GM23338 (cell line): ENCODE results near the gene GALNT9. TPM values are rescaled to one million over a fixed set of nuclear protein-coding genes. Genes with fewer than 3 reads are reported as not detected.

Source experiments
- ATAC-seq: fragments of 200-7000 bp; cut with Tn5 transposase; 3 replicates; pipeline ENCODE4 v1.9.1; 2020
- DNase-seq: peaks from one replicate; pipeline ENCODE4 v3.0.0-alpha.2; 2015; ENCODE audit warnings: low spot score
- H2AFZ ChIP-seq: fragments of 200-600 bp; sonication (generic); 2 replicates; pipeline ENCODE4 v1.8.0; 2016; ENCODE audit warnings: antibody characterized with exemption, mild to moderate bottlenecking, moderate library complexity
- H3F3A ChIP-seq: fragments of 200-600 bp; sonication (generic); replicated peaks from 2 replicates; pipeline ENCODE4 v1.8.0; 2017; ENCODE audit warnings: antibody characterized with exemption, mixed run types, low read depth
- H3K27ac ChIP-seq: fragments of 200-600 bp; sonication (generic); 2 replicates; pipeline ENCODE4 v1.6.1; 2016; ENCODE audit warnings: low read depth
- H3K27me3 ChIP-seq: fragments of 200-600 bp; sonication (generic); 2 replicates; pipeline ENCODE4 v1.8.0; 2016; ENCODE audit warnings: mild to moderate bottlenecking, mixed run types, moderate library complexity; ENCODE audit not compliant: insufficient read depth
- H3K36me3 ChIP-seq: fragments of 200-600 bp; sonication (generic); 2 replicates; pipeline ENCODE4 v1.8.0; 2016; ENCODE audit warnings: mild to moderate bottlenecking; ENCODE audit not compliant: insufficient read depth
- H3K4me1 ChIP-seq: fragments of 200-600 bp; sonication (generic); 2 replicates; pipeline ENCODE4 v1.8.0; 2016; ENCODE audit warnings: mild to moderate bottlenecking, moderate library complexity; ENCODE audit not compliant: insufficient read depth
- H3K4me2 ChIP-seq: fragments of 200-600 bp; sonication (generic); 2 replicates; pipeline ENCODE4 v1.7.1; 2017; ENCODE audit warnings: mixed run types
- H3K4me3 ChIP-seq: fragments of 200-600 bp; sonication (generic); 2 replicates; pipeline ENCODE4 v1.6.1; 2016; ENCODE audit warnings: mixed run types
- H3K79me2 ChIP-seq: fragments of 200-600 bp; sonication (generic); replicated peaks from 2 replicates; pipeline ENCODE4 v1.8.0; 2017; ENCODE audit warnings: mild to moderate bottlenecking; ENCODE audit not compliant: insufficient read depth
- H3K9me2 ChIP-seq: fragments of 200-600 bp; sonication (generic); 2 replicates; pipeline ENCODE4 v1.8.0; 2017; ENCODE audit not compliant: insufficient read depth
- H4K20me1 ChIP-seq: fragments of 200-600 bp; sonication (generic); replicated peaks from 2 replicates; pipeline ENCODE4 v1.8.0; 2017; ENCODE audit warnings: mild to moderate bottlenecking; ENCODE audit not compliant: insufficient read depth
- H3K27ac Mint-ChIP-seq: 2 replicates; pipeline ENCODE4 v1.8.0; 2020; ENCODE audit warnings: inconsistent platforms, mild to moderate bottlenecking, moderate library complexity, mixed read lengths
- H3K27me3 Mint-ChIP-seq: 3 replicates; pipeline ENCODE4 v1.8.0; 2022; ENCODE audit warnings: low read depth, mild to moderate bottlenecking, moderate library complexity, mixed read lengths, inconsistent platforms; ENCODE audit not compliant: insufficient read depth, poor library complexity
- H3K36me3 Mint-ChIP-seq: 3 replicates; pipeline ENCODE4 v1.8.0; 2021; ENCODE audit warnings: low read depth, mild to moderate bottlenecking, inconsistent platforms, moderate library complexity, mixed read lengths
- H3K4me1 Mint-ChIP-seq: 3 replicates; pipeline ENCODE4 v1.8.0; 2020; ENCODE audit warnings: mild to moderate bottlenecking, inconsistent platforms, mixed read lengths
- H3K4me3 Mint-ChIP-seq: 3 replicates; pipeline ENCODE4 v1.8.0; 2021; ENCODE audit warnings: moderate library complexity, mild to moderate bottlenecking, inconsistent platforms, mixed read lengths
- H3K9me3 Mint-ChIP-seq: 3 replicates; pipeline ENCODE4 v1.8.0; 2020; ENCODE audit warnings: moderate library complexity, mild to moderate bottlenecking, inconsistent platforms, mixed read lengths
- CREB1 ChIP-seq: fragments of 250-450 bp; sonication (Bioruptor Pico); IDR thresholded peaks from 2 replicates; pipeline ENCODE4 v1.5.0; 2020; ENCODE audit warnings: low read depth, mild to moderate bottlenecking, moderate library complexity
- CTCF ChIP-seq, 2 experiments: fragments of 200-600 bp in 1 of 2; sonication (generic) in 1 of 2; conservative IDR thresholded peaks; 2 replicates each; pipeline versions ENCODE4 v1.5.1 to v1.6.1; 2016 to 2017; ENCODE audit warnings: antibody characterized with exemption in 2 of 2, low read depth in 2 of 2, mild to moderate bottlenecking in 2 of 2, moderate library complexity in 1 of 2
- ETS1 ChIP-seq: IDR thresholded peaks from 2 replicates; pipeline ENCODE4 v1.6.1; 2016; ENCODE audit warnings: antibody characterized with exemption
- EZH2 ChIP-seq: fragments of 200-600 bp; sonication (generic); IDR thresholded peaks from one replicate; pipeline ENCODE4 v1.8.0; 2017; ENCODE audit warnings: antibody characterized with exemption, mild to moderate bottlenecking, low read depth; ENCODE audit not compliant: unreplicated experiment
- EZH2phosphoT487 ChIP-seq: fragments of 200-600 bp; sonication (generic); IDR thresholded peaks from one replicate; pipeline ENCODE4 v1.8.1; 2018; ENCODE audit warnings: antibody characterized with exemption; ENCODE audit not compliant: unreplicated experiment
- JUNB ChIP-seq: IDR thresholded peaks from one replicate; pipeline ENCODE4 v1.6.1; 2016; ENCODE audit warnings: antibody characterized with exemption; ENCODE audit not compliant: unreplicated experiment
- NANOG ChIP-seq: IDR thresholded peaks from 2 replicates; pipeline ENCODE4 v1.6.1; 2016; ENCODE audit warnings: antibody characterized with exemption, borderline replicate concordance
- POLR2AphosphoS5 ChIP-seq: IDR thresholded peaks from 2 replicates; pipeline ENCODE4 v1.6.1; 2016; ENCODE audit warnings: antibody characterized with exemption, low read depth
- REST ChIP-seq: IDR thresholded peaks from one replicate; pipeline ENCODE4 v1.6.1; 2018; ENCODE audit warnings: antibody characterized with exemption; ENCODE audit not compliant: unreplicated experiment
- STAT1 ChIP-seq: IDR thresholded peaks from one replicate; pipeline ENCODE4 v1.6.1; 2016; ENCODE audit warnings: antibody characterized with exemption; ENCODE audit not compliant: unreplicated experiment
- ZNF114 ChIP-seq: fragments of 250-450 bp; sonication (Bioruptor Pico); IDR thresholded peaks from 2 replicates; pipeline ENCODE4 v1.5.0; 2020; ENCODE audit warnings: mild to moderate bottlenecking, moderate library complexity
- ZNF331 ChIP-seq: fragments of 250-450 bp; sonication (Bioruptor Pico); IDR thresholded peaks from 2 replicates; pipeline ENCODE4 v1.5.0; 2020; ENCODE audit warnings: low read depth, mild to moderate bottlenecking, moderate library complexity
- ZNF462 ChIP-seq: fragments of 250-450 bp; sonication (Bioruptor Pico); IDR thresholded peaks from 2 replicates; pipeline ENCODE4 v1.5.0; 2020; ENCODE audit warnings: mild to moderate bottlenecking, moderate library complexity
- polyA plus RNA-seq: library from polyadenylated mRNA; unstranded; fragments of >200 nt; fragmentation: Nextera tagmentation; extraction: Ambion mirVana; gene quantifications from 2 replicates; pipeline ENCODE4 v1.2.1, GENCODE V29; 2016
- total RNA-seq: library from RNA; depleted of rRNA; stranded (reverse); fragments of >200 nt; shearing (Covaris generic); gene quantifications from 2 replicates; pipeline ENCODE4 v1.2.3, GENCODE V29; 2014

The GALNT9 gene
- total and polyA plus RNA-seq, 2 experiments from 2014 or later, result 0.81 to 2.5 TPM

- H3K4me1 ChIP-seq, result no peaks in the 10 kb centered on the region
- no peaks in the 10 kb centered on the region for H3K79me2 ChIP-seq
- no peaks in the 10 kb centered on the region for H3K27me3 ChIP-seq
- H4K20me1 ChIP-seq, result no peaks in the 10 kb centered on the region
- peaks cover 18% of the 10 kb centered on the region for H3K27me3 Mint-ChIP-seq
- DNase-seq (no peak), ATAC-seq (no peak)
- no peaks in the 10 kb centered on the region for H3K36me3 Mint-ChIP-seq
- no peaks in the 10 kb centered on the region for H3K9me3 Mint-ChIP-seq
- H3K27ac Mint-ChIP-seq, result no peak overlapping the region
- no peak overlapping the region for H3K27ac ChIP-seq
- H3K36me3 ChIP-seq, result no peaks in the 10 kb centered on the region
- H3K4me1 Mint-ChIP-seq, result peaks cover 42% of the 10 kb centered on the region
- no peak overlapping the region for H3K4me3 Mint-ChIP-seq
- peaks cover 5% of the 10 kb centered on the region; the same call in 1 of the 2 replicates for H3F3A ChIP-seq
- no peak overlapping the region for H3K4me2 ChIP-seq
- no peak for TF ChIP-seq EZH2phosphoT487
- no peak for TF ChIP-seq REST
- no peak for TF ChIP-seq STAT1
- no peak for TF ChIP-seq JUNB
- TF ChIP-seq NANOG, result no peak
- TF ChIP-seq ZNF331 (CRISPR knock-in tag), result no peak
- no peak for TF ChIP-seq ZNF462
- TF ChIP-seq CTCF (conservative IDR thresholded peaks at IDR 0.05; ENCODE audit: low read depth in 2 of 2), result no peak
- no peak for TF ChIP-seq EZH2
- no peak for TF ChIP-seq ETS1
- TF ChIP-seq CREB1 (CRISPR knock-in tag), result no peak
- no peak for TF ChIP-seq ZNF114 (CRISPR knock-in tag)
- no peak for TF ChIP-seq POLR2AphosphoS5
- no peak overlapping the region for H2AFZ ChIP-seq
- H3K9me2 ChIP-seq, result no peaks in the 10 kb centered on the region
- H3K4me3 ChIP-seq, result no peak overlapping the region
Observed at GRCh38 chr12:132279930-132280329, 49.5 kb downstream of the GALNT9 start.
